ENCODE results near the gene TENT5C.

DNA sequence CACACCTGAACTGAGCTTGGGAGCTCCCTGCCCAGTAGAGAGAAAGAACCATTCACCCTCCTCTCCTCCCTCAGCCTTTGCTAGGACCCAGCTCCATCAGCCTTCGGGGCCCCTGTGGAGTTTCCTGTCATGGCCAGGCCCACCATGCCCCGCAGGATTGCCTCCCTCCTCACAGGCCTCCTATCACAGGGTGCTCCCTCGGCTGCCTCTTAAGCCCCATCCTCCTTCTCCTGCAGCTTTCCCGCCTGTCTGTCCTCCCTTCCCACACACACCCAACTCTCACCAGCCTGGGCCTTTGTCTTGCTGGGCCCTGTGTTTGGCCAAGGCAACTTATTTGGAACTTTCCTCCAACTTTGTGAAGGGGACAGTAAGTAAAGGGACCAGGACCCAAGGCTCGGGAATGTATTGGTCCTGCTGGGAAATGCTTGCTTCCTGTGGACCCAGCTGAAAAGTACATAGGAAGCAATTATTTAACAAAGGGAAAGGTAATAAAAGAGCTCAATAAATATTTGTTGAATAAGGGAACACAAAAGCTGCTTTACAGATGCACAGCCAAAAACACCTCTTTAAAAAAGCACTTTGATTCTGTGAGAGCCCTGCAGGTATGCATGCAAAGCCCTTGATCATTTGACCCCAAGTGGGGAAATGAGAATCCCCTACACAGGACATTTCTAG lies 31.6 kb upstream of the TENT5C start:
- TF ChIP-seq POLR2A (IDR thresholded peaks at IDR 0.05) (no peak), EP300 (IDR thresholded peaks at IDR 0.05) (no peak), POLR2AphosphoS5 (IDR thresholded peaks at IDR 0.05) (no peak)
- TF ChIP-seq, protein P1, sequence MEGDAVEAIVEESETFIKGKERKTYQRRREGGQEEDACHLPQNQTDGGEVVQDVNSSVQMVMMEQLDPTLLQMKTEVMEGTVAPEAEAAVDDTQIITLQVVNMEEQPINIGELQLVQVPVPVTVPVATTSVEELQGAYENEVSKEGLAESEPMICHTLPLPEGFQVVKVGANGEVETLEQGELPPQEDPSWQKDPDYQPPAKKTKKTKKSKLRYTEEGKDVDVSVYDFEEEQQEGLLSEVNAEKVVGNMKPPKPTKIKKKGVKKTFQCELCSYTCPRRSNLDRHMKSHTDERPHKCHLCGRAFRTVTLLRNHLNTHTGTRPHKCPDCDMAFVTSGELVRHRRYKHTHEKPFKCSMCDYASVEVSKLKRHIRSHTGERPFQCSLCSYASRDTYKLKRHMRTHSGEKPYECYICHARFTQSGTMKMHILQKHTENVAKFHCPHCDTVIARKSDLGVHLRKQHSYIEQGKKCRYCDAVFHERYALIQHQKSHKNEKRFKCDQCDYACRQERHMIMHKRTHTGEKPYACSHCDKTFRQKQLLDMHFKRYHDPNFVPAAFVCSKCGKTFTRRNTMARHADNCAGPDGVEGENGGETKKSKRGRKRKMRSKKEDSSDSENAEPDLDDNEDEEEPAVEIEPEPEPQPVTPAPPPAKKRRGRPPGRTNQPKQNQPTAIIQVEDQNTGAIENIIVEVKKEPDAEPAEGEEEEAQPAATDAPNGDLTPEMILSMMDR (IDR thresholded peaks at IDR 0.05): no peak

All from suprapubic skin (tissue), 4 donors.